CD4-positive, alpha-beta T cell (primary cell): ENCODE measurements around the gene IL31. TPM values are rescaled to one million over a fixed set of nuclear protein-coding genes. Genes with fewer than 3 reads are reported as not detected.

Experiments
- ATAC-seq: fragments of 200-7000 bp; cut with Tn5 transposase; one replicate; pipeline ENCODE4 v1.10.0; 2022; ENCODE audit warnings: mild to moderate bottlenecking; ENCODE audit not compliant: poor library complexity
- CTCF ChIA-PET: fragments of 350-600 bp; sonication (Branson Sonifier 250); formaldehyde crosslinking; loops from one replicate; lab custom pipeline; 2021; ENCODE audit warnings: antibody characterized with exemption, inconsistent platforms; lab: Charles Lee
- POLR2A ChIA-PET: fragments of 350-600 bp; sonication (Branson Sonifier 250); formaldehyde crosslinking; loops from one replicate; lab custom pipeline; 2021; ENCODE audit warnings: antibody characterized with exemption, inconsistent platforms; lab: Charles Lee
- DNase-seq, 14 experiments: peaks; one replicate each; pipeline ENCODE4 v3.0.0-alpha.2; 2013 to 2020; ENCODE audit warnings: mixed read lengths in 2 of 14
- H3K27ac ChIP-seq, 2 donors: one replicate each; pipeline versions ENCODE4 v1.5.1 to v1.7.0; 2013; ENCODE audit warnings: low read length in 2 of 2, low read depth in 1 of 2, mild to moderate bottlenecking in 1 of 2
- H3K27me3 ChIP-seq, 2 experiments: 1 replicate in 1 of 2; 2 replicates in 1 of 2; pipeline versions ENCODE4 v1.6.1 to v1.7.0; 2013; ENCODE audit warnings: low read length in 2 of 2, control low read depth in 1 of 2, mild to moderate bottlenecking in 1 of 2, moderate library complexity in 1 of 2; ENCODE audit not compliant: insufficient read depth in 2 of 2, control insufficient read depth in 1 of 2
- H3K36me3 ChIP-seq: one replicate; pipeline ENCODE4 v1.6.1; 2013; ENCODE audit warnings: low read length, control low read depth; ENCODE audit not compliant: insufficient read depth
- H3K4me1 ChIP-seq: one replicate; pipeline ENCODE4 v1.6.1; 2013; ENCODE audit warnings: low read length, control low read depth; ENCODE audit not compliant: insufficient read depth
- H3K4me3 ChIP-seq: one replicate; pipeline ENCODE4 v1.5.1; 2013; ENCODE audit warnings: mild to moderate bottlenecking, low read length, moderate library complexity
- H3K9me3 ChIP-seq, 2 experiments: 1 replicate in 1 of 2; 2 replicates in 1 of 2; pipeline versions ENCODE4 v1.6.1 to v1.7.0; 2013; ENCODE audit warnings: low read length in 2 of 2, mild to moderate bottlenecking in 2 of 2, control low read depth in 1 of 2, moderate library complexity in 1 of 2; ENCODE audit not compliant: control insufficient read depth in 1 of 2, insufficient read depth in 1 of 2
- H3K27ac Mint-ChIP-seq: one replicate; pipeline ENCODE4 v1.8.0; 2020; ENCODE audit warnings: mixed read lengths
- H3K27me3 Mint-ChIP-seq: one replicate; pipeline ENCODE4 v1.8.0; 2021; ENCODE audit warnings: mixed read lengths
- H3K36me3 Mint-ChIP-seq: one replicate; pipeline ENCODE4 v1.8.0; 2021; ENCODE audit warnings: low read depth, mixed read lengths
- H3K4me1 Mint-ChIP-seq: one replicate; pipeline ENCODE4 v1.8.0; 2021; ENCODE audit warnings: low read depth, mixed read lengths
- H3K4me3 Mint-ChIP-seq: one replicate; pipeline ENCODE4 v1.8.0; 2020; ENCODE audit warnings: mild to moderate bottlenecking, mixed read lengths
- H3K9me3 Mint-ChIP-seq: one replicate; pipeline ENCODE4 v1.8.0; 2020; ENCODE audit warnings: mixed read lengths
- intact Hi-C, 2 experiments: fragments of 100-400 bp; cut with DNase I in 1 of 2; cut with micrococcal nuclease in 1 of 2; formaldehyde crosslinking; loops; one replicate each; pipeline versions ENCODE4 v1.15.1 to v1.9.0; 2023 to 2025; cut with DNase I, micrococcal nuclease
- total RNA-seq, 174 experiments: library from RNA in 2 of 174; stranded (reverse) in 2 of 174; gene quantifications; one replicate each; pipeline ENCODE4 v1.2.3 and lab custom pipeline; 2021 to 2026
- TF ChIP-seq, protein P1 (sequence below): fragments of 200-600 bp; IDR thresholded peaks from one replicate; pipeline ENCODE4 v1.8.0; 2022; ENCODE audit warnings: antibody characterized with exemption, mild to moderate bottlenecking

The IL31 gene
- total RNA-seq, 2 experiments from 2014 or later: not detected

DNA sequence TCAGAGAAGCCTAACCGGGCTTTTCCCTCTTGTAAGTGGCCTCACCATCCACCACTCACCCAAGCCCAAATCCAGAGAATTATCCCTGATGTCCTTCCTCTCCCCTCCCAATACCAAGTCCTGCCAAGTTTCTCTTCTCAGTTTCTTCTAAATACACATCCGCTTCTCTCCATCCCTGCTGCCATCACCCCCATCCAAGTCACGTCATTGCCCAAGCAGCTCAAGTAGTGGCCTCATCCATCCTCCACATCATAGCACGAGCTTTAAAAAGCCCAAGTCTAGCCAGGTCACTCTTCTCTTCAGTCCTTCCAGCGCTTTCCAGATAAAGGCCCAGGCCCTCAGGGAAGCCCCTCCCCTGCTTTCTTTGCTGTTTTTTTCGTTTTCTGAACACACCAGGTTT lies 25.4 kb downstream of the IL31 start:
- H3K27me3 ChIP-seq: no peaks in the 10 kb centered on the region
- H3K36me3 ChIP-seq: no peaks in the 10 kb centered on the region
- no peak overlapping the region for H3K27ac ChIP-seq
- DNase-seq: no peak
- ChIA-PET POLR2A (no interaction called here), CTCF (no interaction called here)
- Mint-ChIP-seq H3K27me3 (no peaks in the 10 kb centered on the region), H3K9me3 (no peaks in the 10 kb centered on the region), H3K4me3 (no peak overlapping the region), H3K4me1 (peaks cover 3% of the 10 kb centered on the region), H3K36me3 (peaks cover 5% of the 10 kb centered on the region), H3K27ac (peak overlapping the region; percentile 36)
- H3K4me3 ChIP-seq: no peak overlapping the region
- no peaks in the 10 kb centered on the region for H3K9me3 ChIP-seq
- TF ChIP-seq, protein P1, sequence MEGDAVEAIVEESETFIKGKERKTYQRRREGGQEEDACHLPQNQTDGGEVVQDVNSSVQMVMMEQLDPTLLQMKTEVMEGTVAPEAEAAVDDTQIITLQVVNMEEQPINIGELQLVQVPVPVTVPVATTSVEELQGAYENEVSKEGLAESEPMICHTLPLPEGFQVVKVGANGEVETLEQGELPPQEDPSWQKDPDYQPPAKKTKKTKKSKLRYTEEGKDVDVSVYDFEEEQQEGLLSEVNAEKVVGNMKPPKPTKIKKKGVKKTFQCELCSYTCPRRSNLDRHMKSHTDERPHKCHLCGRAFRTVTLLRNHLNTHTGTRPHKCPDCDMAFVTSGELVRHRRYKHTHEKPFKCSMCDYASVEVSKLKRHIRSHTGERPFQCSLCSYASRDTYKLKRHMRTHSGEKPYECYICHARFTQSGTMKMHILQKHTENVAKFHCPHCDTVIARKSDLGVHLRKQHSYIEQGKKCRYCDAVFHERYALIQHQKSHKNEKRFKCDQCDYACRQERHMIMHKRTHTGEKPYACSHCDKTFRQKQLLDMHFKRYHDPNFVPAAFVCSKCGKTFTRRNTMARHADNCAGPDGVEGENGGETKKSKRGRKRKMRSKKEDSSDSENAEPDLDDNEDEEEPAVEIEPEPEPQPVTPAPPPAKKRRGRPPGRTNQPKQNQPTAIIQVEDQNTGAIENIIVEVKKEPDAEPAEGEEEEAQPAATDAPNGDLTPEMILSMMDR: no peak
- no peaks in the 10 kb centered on the region for H3K4me1 ChIP-seq
- ATAC-seq: no peak
- intact Hi-C loops: no loop called here

- Histone ChIP-seq H3K4me3 (no peak overlapping the region), H3K4me1 (no peaks in the 10 kb centered on the region), H3K27me3 (no peaks in the 10 kb centered on the region), H3K9me3 (no peaks in the 10 kb centered on the region), H3K36me3 (peaks cover 5% of the 10 kb centered on the region), H3K27ac (no peak overlapping the region)
- intact Hi-C loops: no loop called here
- POLR2A ChIA-PET: no interaction called here
- ATAC-seq (no peak), DNase-seq (no peak)
- Mint-ChIP-seq H3K4me3 (no peak overlapping the region), H3K4me1 (peaks cover 4% of the 10 kb centered on the region), H3K36me3 (peaks cover 11% of the 10 kb centered on the region), H3K9me3 (no peaks in the 10 kb centered on the region), H3K27me3 (no peaks in the 10 kb centered on the region), H3K27ac (no peak overlapping the region)
- CTCF ChIA-PET: no interaction called here
- TF ChIP-seq, protein P1: no peak
Measured at GRCh38 chr12:122147514-122148290, 26.3 kb downstream of the IL31 start.

DNA sequence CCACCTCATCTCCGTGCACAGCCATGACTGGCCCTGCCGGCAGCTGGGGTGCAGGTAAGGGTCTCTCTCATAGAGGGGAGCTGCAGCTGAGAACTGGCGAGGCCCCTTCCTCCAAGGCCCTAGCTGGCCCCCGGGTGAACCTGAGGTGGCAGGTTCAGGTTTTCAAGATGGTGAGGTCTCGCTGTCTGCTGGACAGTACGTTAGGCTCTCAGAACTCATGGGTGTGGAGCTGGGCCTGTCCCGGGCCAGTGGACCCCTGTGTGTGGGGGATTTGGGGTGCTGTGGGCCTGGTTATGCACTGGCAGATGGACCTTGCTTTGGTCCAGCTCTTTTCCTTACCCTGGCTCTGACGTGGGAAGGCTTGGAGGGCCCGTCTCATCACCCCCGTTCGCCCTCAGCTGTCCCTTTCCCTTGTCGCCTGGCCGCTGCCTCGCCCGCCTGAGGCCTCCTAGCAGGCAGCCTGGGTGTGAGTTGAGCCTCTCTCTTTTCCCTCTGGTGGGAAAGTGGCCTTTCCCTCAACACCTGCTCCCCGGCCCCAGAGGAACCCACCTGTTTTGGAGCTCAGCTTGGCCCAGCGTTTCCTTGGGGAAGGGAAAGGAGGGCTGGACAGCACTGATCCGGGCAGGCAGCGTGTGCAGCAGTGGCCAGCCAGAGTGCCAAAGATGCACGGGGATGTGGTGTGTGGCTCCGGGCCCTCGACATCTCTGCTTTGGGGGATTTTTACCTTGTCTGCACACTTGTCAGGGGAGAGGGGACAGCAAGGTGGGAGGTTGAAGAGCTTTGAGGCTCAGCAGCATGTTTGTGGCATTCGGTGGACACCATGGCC lies 28.3 kb downstream of the IL31 start:
- H3K27ac Mint-ChIP-seq: no peak overlapping the region
- ATAC-seq (no peak), DNase-seq (no peak)
- no peak overlapping the region for H3K4me3 ChIP-seq
- no peaks in the 10 kb centered on the region for H3K4me1 ChIP-seq
- ChIA-PET POLR2A (no interaction called here), CTCF (no interaction called here)
- no peak overlapping the region for H3K27ac ChIP-seq
- H3K36me3 ChIP-seq: peaks cover 25% of the 10 kb centered on the region
- no peaks in the 10 kb centered on the region for H3K9me3 ChIP-seq
- no peak overlapping the region for H3K4me3 Mint-ChIP-seq
- H3K27me3 ChIP-seq: no peaks in the 10 kb centered on the region
- H3K4me1 Mint-ChIP-seq: peaks cover 4% of the 10 kb centered on the region
- intact Hi-C loops: no loop called here
- H3K27me3 Mint-ChIP-seq: no peaks in the 10 kb centered on the region
- TF ChIP-seq, protein P1: no peak
- no peaks in the 10 kb centered on the region for H3K9me3 Mint-ChIP-seq
- peaks cover 26% of the 10 kb centered on the region for H3K36me3 Mint-ChIP-seq
